ENCODE data around the gene MFSD1.

- TF ChIP-seq CTCF (IDR thresholded peaks at IDR 0.05; ENCODE audit: low read length): no peak
- TF ChIP-seq EZH2 (IDR thresholded peaks at IDR 0.05; ENCODE audit: borderline replicate concordance, low read length): no peak
Observed at GRCh38 chr3:158804441-158804840, 2.6 kb downstream of the MFSD1 start.

Data from OCI-LY1 (cell line).